Endothelial cell of umbilical vein (primary cell): ENCODE results near the gene FIBCD1.

Source experiments
- EZH2 ChIP-seq: IDR thresholded peaks from 2 replicates; pipeline ENCODE4 v1.6.1; 2012; ENCODE audit warnings: borderline replicate concordance, low read depth, mild to moderate bottlenecking, moderate library complexity, low read length, inconsistent platforms; ENCODE audit not compliant: severe bottlenecking
- FOS ChIP-seq: IDR thresholded peaks from 2 replicates; pipeline ENCODE4 v1.6.1; 2011; ENCODE audit warnings: mild to moderate bottlenecking, low read length, moderate library complexity, borderline replicate concordance; ENCODE audit not compliant: insufficient read depth
- GATA2 ChIP-seq: IDR thresholded peaks from 2 replicates; pipeline ENCODE4 v1.7.0; 2011; ENCODE audit warnings: low read depth, mild to moderate bottlenecking, moderate library complexity, mixed read lengths, low read length; ENCODE audit not compliant: insufficient read length, insufficient read depth
- JUN ChIP-seq: IDR thresholded peaks from 2 replicates; pipeline ENCODE4 v1.6.1; 2011; ENCODE audit warnings: borderline replicate concordance, low read depth; ENCODE audit not compliant: insufficient read length, insufficient read depth
- MYC ChIP-seq: IDR thresholded peaks from one replicate; pipeline ENCODE4 v1.6.1; 2011; ENCODE audit warnings: mild to moderate bottlenecking, low read depth, low read length
- POLR2A ChIP-seq: IDR thresholded peaks from 2 replicates; pipeline ENCODE4 v1.6.1; 2012; ENCODE audit warnings: low read depth, mild to moderate bottlenecking, control low read depth, low read length
- POLR2AphosphoS5 ChIP-seq: IDR thresholded peaks from 2 replicates; pipeline ENCODE4 v1.6.1; 2012; ENCODE audit warnings: low read depth, mild to moderate bottlenecking, control low read depth, low read length, moderate library complexity; ENCODE audit not compliant: insufficient read depth
- TF ChIP-seq, protein P1 (sequence below), 2 donors: IDR thresholded peaks; 1 replicate in 1 of 2; 2 replicates in 1 of 2; pipeline ENCODE4 v1.5.1; 2011; ENCODE audit warnings: low read length in 2 of 2, mild to moderate bottlenecking in 2 of 2, moderate library complexity in 2 of 2, control low read depth in 1 of 2, inconsistent platforms in 1 of 2, low read depth in 1 of 2; ENCODE audit not compliant: insufficient read depth in 1 of 2; ENCODE audit errors: extremely low read depth in 1 of 2
- TF ChIP-seq, protein P2 (sequence below): IDR thresholded peaks from 2 replicates; pipeline ENCODE4 v1.6.1; 2011; ENCODE audit not compliant: insufficient read depth, insufficient read length

DNA sequence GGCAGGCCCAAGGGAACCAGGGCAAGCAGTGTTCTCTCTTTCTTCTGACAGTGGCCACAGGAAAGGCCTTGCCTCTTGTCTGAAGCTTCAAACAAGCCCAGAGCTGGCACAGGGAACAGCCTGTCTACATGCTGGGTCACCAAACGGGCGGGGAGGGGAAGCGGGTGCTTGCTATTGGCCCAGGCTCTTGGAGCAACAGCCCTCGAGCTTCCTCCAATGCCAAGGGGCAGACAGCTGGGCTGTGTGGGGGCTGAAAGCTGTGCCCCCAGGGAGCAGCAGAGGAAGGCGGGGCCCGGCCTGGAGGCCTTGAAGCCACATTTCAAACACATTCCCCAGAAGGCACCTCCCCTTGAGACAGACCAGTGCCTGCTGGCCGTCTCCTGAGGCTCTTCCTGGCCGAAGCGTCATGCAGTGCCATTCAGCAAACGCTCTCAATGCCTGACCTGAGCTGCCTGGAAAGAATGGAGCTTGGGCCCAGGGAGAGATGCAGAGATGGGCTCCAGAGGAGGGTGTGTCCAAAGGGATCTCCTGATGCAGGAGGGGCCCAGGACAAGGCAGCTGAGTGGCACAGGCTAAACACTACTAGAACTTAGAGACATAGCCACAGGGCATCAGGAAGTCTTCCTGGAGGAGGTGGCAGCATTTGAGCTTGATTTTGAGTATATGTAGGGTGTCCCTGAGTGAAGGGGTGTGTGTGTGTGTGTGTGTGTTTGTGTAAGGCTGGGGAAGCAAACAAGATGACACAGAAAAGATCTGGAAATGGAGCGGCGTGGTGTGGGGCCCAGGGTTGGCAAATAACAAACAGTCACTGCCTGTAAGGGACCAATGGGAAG is 2.5 kb downstream of the FIBCD1 start:
- TF ChIP-seq, protein P1, sequence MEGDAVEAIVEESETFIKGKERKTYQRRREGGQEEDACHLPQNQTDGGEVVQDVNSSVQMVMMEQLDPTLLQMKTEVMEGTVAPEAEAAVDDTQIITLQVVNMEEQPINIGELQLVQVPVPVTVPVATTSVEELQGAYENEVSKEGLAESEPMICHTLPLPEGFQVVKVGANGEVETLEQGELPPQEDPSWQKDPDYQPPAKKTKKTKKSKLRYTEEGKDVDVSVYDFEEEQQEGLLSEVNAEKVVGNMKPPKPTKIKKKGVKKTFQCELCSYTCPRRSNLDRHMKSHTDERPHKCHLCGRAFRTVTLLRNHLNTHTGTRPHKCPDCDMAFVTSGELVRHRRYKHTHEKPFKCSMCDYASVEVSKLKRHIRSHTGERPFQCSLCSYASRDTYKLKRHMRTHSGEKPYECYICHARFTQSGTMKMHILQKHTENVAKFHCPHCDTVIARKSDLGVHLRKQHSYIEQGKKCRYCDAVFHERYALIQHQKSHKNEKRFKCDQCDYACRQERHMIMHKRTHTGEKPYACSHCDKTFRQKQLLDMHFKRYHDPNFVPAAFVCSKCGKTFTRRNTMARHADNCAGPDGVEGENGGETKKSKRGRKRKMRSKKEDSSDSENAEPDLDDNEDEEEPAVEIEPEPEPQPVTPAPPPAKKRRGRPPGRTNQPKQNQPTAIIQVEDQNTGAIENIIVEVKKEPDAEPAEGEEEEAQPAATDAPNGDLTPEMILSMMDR (IDR thresholded peaks at IDR 0.05; ENCODE audit: extremely low read depth in 1 of 2, insufficient read depth in 1 of 2, low read depth in 1 of 2, low read length in 2 of 2) = no peak
- no peak for TF ChIP-seq POLR2A
- no peak for TF ChIP-seq FOS
- TF ChIP-seq EZH2 = no peak
- TF ChIP-seq, protein P2, sequence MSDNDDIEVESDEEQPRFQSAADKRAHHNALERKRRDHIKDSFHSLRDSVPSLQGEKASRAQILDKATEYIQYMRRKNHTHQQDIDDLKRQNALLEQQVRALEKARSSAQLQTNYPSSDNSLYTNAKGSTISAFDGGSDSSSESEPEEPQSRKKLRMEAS = no peak
- TF ChIP-seq POLR2AphosphoS5 = no peak
- TF ChIP-seq MYC = no peak
- TF ChIP-seq GATA2 = no peak
- TF ChIP-seq JUN = no peak
